Liver (tissue), 3 donors: ENCODE measurements around the gene DNAAF3.
"Not testable (repeated sequence)": the region's sequence is repeated elsewhere in the genome, so short reads cannot be mapped to it uniquely, and the experiment has no call there.

ENCODE experiments used
- EGR1 ChIP-seq, 2 donors: IDR thresholded peaks; 2 replicates each; pipeline ENCODE4 v1.6.1; 2016 to 2018; ENCODE audit warnings: antibody characterized with exemption in 2 of 2, low read depth in 2 of 2
- GABPA ChIP-seq, 2 donors: IDR thresholded peaks in 1 of 2; conservative IDR thresholded peaks in 1 of 2; 2 replicates each; pipeline ENCODE4 v1.6.1; 2016; ENCODE audit warnings: antibody characterized with exemption in 2 of 2, mild to moderate bottlenecking in 1 of 2, moderate library complexity in 1 of 2
- MAX ChIP-seq: IDR thresholded peaks from 2 replicates; pipeline ENCODE4 v1.6.1; 2016; ENCODE audit warnings: antibody characterized with exemption
- NR2F2 ChIP-seq: IDR thresholded peaks from 2 replicates; pipeline ENCODE4 v1.6.1; 2016; ENCODE audit warnings: antibody characterized with exemption
- REST ChIP-seq: IDR thresholded peaks from 2 replicates; pipeline ENCODE4 v1.6.1; 2016; ENCODE audit warnings: antibody characterized with exemption, mild to moderate bottlenecking
- RXRA ChIP-seq, 2 donors: IDR thresholded peaks; 2 replicates each; pipeline ENCODE4 v1.6.1; 2017 to 2018; ENCODE audit warnings: antibody characterized with exemption in 2 of 2, mild to moderate bottlenecking in 1 of 2
- SP1 ChIP-seq: IDR thresholded peaks from 2 replicates; pipeline ENCODE4 v1.6.1; 2018; ENCODE audit warnings: antibody characterized with exemption, mild to moderate bottlenecking
- TAF1 ChIP-seq: conservative IDR thresholded peaks from 2 replicates; pipeline ENCODE4 v1.6.1; 2016; ENCODE audit warnings: antibody characterized with exemption, mild to moderate bottlenecking
- TF ChIP-seq, protein P1 (sequence below): fragments of 150-350 bp; IDR thresholded peaks from 2 replicates; pipeline ENCODE4 v1.5.1; 2017; ENCODE audit warnings: improper control_type of control experiment, low read depth, low read length; ENCODE audit not compliant: missing input control
- donor health status: healthy.
- donor health status: healthy.

- TF ChIP-seq EGR1 (IDR thresholded peaks at IDR 0.05; ENCODE audit: low read depth in 2 of 2); NR2F2; REST; TAF1; GABPA (IDR thresholded peaks at IDR 0.05 in 1 of 2, conservative IDR thresholded peaks at IDR 0.05 in 1 of 2); MAX; SP1; RXRA (IDR thresholded peaks at IDR 0.05): not testable (repeated sequence)
- TF ChIP-seq, protein P1, sequence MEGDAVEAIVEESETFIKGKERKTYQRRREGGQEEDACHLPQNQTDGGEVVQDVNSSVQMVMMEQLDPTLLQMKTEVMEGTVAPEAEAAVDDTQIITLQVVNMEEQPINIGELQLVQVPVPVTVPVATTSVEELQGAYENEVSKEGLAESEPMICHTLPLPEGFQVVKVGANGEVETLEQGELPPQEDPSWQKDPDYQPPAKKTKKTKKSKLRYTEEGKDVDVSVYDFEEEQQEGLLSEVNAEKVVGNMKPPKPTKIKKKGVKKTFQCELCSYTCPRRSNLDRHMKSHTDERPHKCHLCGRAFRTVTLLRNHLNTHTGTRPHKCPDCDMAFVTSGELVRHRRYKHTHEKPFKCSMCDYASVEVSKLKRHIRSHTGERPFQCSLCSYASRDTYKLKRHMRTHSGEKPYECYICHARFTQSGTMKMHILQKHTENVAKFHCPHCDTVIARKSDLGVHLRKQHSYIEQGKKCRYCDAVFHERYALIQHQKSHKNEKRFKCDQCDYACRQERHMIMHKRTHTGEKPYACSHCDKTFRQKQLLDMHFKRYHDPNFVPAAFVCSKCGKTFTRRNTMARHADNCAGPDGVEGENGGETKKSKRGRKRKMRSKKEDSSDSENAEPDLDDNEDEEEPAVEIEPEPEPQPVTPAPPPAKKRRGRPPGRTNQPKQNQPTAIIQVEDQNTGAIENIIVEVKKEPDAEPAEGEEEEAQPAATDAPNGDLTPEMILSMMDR = not testable (repeated sequence)
Observed at GRCh38 chr19:55172318-55172717, 5.9 kb upstream of the DNAAF3 start.
